Left ventricle myocardium superior (tissue), 1 donor: ENCODE measurements around the gene PAN3. TPM values are rescaled to one million over a fixed set of nuclear protein-coding genes. Genes with fewer than 3 reads are reported as not detected.
A peak's percentile ranks its signal among the peaks of the same experiment; 100 is the strongest.

ENCODE experiments used
- ATAC-seq: fragments of 200-7000 bp; cut with Tn5 transposase; one replicate; pipeline ENCODE4 v1.9.1; 2020; ENCODE audit warnings: mild to moderate bottlenecking, moderate library complexity
- DNase-seq: peaks from one replicate; pipeline ENCODE4 v3.0.0-alpha.2; 2020
- intact Hi-C: fragments of 100-400 bp; cut with micrococcal nuclease; formaldehyde crosslinking; loops from one replicate; pipeline ENCODE4 v1.11.0; 2022
- total RNA-seq: library from RNA; stranded (reverse); fragmentation: NEBNext Ultra II Directional; extraction: Animal tissue kit (Norgen Biotek cat#: 25700); gene quantifications from one replicate; pipeline ENCODE4 v1.2.1, GENCODE V29; 2021
- donor health status: DM: no; HTN: yes; CAD: no; lungs with severe emphysema.

PAN3 gene
- total RNA-seq, 1 donor from 2014 or later: 9.7 TPM

DNA sequence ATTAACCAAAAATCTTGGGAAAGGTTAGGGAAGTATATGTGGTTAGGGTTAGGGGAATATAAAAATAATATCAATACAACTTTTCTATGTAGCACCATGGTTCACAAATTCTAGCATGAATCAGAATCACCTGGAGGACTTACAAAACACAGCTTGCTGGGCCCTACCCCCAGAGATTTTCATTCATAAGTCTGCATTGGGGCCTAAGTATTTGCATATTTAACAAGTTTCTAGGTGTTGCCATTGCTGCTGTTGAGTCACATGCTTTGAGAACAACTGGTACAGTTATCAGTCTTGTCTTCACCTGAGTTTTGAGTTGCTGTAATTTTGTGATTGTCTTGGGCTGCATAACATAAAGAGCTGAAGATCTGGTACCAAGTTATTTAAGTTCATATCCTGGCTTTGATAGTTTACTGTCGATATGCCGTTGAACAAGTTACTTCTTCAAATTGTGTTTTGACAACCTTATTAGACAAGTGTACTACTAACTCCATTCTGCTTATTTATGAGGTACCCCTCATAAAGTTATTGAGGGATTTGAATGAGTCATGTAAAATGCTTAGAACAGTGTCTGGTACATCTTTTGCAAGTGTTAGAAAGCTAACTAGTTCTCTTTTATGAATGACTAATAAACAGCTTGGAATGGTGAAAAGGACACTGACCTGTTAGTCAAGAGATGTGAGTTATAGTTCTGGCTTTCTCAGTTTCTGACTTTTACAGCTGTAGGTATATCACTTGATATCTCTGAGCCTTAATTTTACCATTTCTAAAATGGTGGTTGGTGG, 132.9 kb downstream of the PAN3 start:
- DNase-seq: no peak
- intact Hi-C loops: no loop called here
- ATAC-seq: no peak

DNA sequence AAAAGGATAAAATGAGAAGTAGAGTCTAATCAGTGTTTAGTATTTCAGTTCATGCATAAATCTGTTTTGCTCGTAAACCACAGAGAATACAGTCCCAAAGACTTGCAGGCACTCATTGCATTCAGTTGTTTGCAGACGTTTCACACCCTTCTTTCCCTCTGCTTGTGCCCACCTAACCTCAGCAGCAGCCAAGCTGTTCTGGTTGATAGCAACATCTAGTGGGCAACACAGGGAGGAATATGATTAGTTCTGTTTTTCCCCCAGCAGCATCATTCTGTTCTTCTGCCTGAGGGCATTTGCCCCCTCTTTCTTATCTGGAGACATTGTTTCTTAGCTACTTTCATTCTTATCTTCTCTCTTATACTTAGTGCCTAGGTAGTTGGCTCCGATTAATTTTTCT, 135.6 kb downstream of the PAN3 start:
- ATAC-seq: no peak
- DNase-seq: no peak
- intact Hi-C loops: no loop called here

DNA sequence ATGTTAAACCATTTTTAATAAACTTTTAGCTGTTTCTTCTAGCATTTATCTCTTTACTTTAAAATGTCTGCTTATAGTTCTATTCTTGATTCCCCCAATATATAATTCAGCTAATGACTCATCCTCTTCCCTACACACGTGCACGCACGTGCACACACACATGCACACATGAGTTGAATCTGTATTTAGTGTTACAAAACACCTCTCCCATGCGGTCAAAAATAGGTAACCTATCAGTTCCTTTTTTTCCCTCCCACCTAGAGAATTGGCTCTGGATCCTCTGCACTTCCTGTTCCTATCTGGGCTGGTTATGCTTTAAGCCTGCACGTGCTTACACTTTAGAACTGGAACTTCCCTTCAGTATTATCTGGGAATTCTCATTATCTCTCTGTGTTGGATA, 144.1 kb downstream of the PAN3 start:
- no peak for DNase-seq
- intact Hi-C loops: no loop called here
- ATAC-seq: no peak

DNA sequence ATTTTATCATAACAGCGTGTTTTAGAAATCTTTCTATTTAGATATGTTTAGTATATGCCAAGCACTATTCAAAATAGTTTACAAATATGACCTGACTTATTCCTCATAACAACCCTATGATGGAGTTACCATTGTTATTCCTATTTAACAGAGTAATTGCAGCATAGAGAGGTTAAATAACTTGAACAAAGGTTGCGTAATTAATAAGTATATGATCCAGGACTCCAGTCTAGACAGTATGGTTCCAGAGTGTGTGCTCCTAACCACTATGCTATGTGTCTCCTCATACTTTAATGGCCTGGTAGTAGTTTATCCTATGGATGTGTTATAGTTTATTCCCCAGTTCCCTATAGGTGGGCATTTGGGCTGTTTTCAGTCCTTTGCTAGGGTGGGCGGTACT, 145.3 kb downstream of the PAN3 start:
- intact Hi-C loops: no loop called here
- ATAC-seq: no peak

DNA sequence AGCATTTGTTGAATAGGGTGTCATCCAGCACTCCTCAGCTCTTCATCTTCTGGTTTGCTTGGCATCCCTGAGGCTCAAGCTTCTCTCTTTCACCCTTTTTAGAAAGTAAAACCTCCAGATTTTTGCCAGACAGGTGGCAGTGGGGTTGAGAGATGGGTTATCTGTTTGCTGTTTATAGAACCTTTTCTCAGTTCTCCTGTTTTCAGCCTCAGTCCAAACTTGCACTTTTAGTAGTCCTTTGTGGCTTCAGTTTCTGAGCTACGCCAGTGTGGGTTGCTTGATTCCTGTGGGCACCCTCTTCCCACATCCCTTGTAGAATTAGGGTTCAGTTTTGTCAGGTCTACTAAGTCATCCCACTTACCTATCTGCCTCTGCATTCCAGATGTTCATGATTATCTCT, 147.9 kb downstream of the PAN3 start:
- intact Hi-C loops: no loop called here
- DNase-seq (no peak), ATAC-seq (no peak)

More for the DNA sequence above, 145.3 kb downstream of the PAN3 start:
- no peak for DNase-seq

DNA sequence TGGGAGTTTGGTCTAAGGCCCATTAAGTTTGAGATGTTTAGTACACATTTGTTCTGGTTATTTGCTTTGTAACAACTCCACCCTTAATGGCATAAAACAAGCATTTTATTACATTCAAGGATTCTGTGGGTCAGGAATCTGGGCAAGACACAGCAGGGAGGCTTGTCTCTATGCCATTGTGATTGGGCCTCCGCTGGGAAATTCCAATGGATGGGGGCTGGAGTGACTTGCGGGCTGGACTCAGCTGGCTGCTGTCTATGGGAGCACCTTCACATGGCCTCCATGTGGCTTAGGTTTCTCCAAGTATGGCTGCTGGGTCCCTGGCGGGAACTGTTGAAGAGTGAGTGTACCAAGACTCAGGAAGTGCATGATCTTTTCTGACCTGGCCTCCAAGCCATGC, 159.0 kb downstream of the PAN3 start:
- DNase-seq: no peak
- no peak for ATAC-seq
- intact Hi-C loops: no loop called here

DNA sequence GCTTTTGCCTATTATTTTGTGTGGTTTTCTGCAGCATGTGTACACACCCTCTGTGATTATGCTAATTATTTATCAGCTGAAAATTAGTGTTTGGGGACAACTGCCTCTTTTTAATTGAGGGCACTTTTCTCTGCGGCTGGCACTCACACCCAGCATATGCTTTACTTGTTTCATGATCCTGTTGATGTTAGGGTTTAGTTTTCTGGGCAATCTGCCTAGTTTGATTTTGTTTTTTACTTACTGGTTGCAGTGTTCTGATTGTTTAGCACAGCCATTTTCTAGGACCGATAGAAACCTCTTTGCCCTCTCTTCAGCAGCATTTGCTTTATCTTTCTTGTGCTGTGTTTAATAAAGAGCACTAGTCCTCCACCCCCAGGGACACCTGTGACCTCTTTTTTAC, 161.6 kb downstream of the PAN3 start:
- intact Hi-C loops: no loop called here
- ATAC-seq: no peak
- no peak for DNase-seq

DNA sequence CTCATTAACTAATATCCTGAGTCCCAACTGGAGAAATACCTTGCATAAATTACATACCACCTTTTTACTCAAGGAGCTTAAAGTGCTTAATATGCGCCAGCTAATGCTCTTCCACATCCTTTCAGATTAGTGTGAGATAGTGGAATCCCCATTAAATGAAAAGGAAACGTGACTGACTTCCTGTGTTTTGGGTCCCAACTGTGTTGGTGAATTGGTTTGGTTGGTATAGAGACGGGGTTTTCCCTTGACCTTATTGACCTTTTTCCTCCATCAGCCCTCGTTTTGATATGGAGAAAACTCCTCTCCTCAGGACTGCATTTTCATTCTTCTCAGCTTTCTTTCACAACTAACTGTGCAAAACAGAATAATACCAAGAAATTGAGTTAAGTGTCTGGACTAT, 163.5 kb downstream of the PAN3 start:
- intact Hi-C loops: no loop called here
- ATAC-seq (no peak), DNase-seq (no peak)

DNA sequence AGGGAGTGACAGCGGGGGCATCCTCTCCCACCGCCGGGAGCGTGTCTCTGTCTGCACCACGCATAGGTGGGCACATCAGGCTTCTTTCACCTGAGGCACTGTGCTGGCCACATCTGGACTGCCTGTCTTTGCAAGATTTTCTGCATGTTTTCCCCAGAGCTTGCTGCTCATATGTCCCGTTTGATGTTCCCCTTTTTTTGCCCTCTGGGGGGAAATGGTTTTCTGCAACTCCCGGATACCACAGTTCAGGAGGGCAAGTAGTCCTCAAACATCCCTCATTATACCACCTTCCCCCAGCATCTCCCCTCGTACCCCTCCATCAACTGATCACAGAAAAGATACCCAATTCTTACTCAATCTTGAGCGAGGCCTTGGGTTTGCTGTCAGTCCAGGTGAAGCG, 168.0 kb downstream of the PAN3 start:
- intact Hi-C loops: no loop called here
- no peak for DNase-seq
- ATAC-seq: no peak

DNA sequence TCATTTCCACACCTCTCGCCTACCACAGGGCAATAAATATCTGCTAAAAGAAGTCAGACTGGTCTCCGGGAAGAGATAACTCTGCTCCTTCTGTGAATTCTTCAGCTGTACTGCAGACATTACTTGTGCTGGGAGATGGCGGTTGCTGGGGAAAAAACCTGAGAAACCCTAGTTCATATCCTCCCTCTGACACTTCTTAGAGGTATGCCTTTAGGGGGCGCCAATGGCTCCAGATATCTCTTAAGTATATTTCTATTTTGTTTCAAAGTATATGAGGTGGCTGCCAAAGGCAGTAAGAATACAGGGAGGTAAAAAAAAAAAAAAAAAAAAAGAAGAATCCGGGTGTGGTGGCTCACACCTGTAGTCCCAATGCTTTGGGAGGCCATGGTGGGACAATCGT, 175.2 kb downstream of the PAN3 start:
- intact Hi-C loops: no loop called here
- DNase-seq (no peak), ATAC-seq (no peak)

DNA sequence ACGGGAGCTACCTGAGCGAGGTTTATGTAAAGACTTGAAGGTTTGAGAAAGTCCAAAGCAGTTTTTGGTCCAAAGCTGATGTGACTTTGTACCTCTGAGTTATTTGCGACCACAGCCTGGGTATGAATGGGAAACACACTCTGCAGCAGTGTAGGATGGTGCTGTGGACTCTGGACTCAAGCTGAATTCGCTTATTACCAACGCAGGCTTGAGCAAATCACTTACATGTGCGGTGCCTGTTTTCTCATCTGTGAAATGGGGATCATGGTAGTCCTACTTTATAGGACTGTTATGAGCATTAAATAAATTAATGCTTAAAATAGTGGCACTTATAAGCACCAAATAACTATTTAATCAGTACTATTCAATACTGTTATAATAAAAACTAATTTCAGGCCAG, 176.5 kb downstream of the PAN3 start:
- no peak for ATAC-seq
- intact Hi-C loops: no loop called here
- no peak for DNase-seq

DNA sequence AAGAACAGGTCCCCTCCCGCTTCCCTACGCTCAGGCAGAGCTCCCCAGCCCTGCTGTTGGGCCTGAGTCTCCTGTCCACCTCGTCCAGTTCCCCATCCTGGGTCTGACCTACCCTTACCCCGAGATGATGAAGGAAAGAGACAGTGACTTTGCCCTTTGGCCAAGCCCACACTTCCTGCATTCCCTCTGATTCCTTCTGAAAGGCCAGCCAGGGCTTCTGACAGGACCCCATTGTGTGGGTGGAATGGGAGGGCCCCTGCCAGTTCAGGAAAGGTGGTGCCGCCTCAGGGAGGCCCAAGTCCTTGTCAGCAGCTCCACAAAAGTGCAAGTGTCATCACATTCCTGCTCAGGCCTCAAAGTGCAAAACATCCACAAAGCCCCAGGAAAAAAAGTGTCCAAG, 177.8 kb downstream of the PAN3 start:
- ATAC-seq (peak; percentile 43), DNase-seq (no peak)
- intact Hi-C loops: no loop called here

DNA sequence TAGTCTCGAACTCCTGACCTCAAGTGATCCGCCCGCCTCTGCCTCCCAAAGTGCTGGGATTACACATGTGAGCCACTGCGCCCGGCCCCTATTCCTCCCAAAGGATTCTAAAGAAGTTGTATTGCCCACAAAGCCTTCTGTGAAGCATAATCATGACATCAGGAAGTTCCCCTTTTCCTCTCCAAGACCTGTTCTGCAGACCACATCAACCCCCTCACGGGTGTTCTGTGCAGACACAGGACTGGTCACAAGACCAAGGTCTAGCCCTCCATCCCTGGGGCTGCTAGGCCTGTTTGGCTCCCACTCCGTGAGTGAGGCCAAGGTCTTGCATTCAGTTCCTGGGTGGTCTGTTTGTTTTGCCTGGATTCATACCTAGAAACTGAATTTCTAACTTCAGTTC, 178.5 kb downstream of the PAN3 start:
- no peak for DNase-seq
- intact Hi-C loops: no loop called here
- ATAC-seq: no peak

DNA sequence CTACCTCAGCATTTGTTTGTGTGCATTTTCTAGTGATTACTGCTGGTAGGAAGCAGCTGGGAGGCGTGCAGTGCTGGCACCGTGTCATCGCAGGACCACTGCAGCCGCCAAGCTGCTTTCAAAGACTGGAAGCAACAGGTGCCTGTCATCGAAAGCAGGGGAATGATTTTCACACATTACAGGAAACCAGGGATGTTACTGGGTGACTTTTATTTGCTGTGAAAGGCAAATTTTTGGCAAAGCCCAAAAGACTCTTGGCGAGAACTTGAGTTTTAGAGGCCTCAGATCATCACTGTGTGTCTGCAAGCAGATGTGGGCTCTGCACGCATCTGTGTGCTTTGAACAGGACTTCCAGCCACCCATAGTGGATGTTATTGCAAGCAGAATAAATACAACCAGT, 180.2 kb downstream of the PAN3 start:
- ATAC-seq (peak; percentile 20), DNase-seq (no peak)
- intact Hi-C loops: no loop called here

DNA sequence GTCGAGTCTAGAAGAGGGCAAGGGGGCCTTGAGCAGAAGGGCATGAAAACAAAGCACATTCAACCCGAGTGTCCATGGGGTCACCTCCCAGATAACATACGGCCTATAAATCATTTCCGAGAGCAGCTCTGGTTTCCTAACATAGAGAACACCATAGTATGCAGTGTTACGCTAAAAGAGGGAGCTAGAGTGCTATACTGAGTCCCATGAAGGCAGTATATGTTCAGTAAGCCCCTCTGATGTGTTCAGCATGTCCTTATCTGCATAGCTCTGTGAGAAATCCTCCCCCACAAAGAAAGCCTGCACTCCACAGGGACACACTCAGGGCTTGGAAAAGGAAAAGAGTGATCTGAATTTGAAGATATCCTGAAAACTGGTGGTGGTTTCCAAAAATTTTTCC, 181.2 kb downstream of the PAN3 start:
- intact Hi-C loops: no loop called here
- no peak for DNase-seq
- ATAC-seq: no peak

DNA sequence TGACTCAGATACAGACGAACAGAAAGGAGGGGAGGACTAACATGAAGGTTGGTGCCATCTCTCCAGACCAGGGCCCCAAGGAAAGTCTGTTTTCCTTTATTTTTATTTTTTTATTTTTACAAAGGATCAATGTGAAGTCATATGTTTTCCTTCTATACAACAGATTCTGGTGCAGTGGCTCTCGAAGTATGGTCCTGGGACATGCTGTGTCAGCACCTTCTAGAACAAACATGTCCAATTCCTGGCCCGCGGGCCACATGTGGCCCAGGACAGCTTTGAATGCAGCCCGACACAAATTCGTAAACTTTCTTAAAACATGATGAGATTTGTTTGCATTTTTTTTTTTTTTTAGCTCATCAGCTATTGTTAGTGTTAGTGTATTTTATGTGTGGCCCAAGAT, 181.9 kb downstream of the PAN3 start:
- no peak for ATAC-seq
- no peak for DNase-seq
- intact Hi-C loops: no loop called here

DNA sequence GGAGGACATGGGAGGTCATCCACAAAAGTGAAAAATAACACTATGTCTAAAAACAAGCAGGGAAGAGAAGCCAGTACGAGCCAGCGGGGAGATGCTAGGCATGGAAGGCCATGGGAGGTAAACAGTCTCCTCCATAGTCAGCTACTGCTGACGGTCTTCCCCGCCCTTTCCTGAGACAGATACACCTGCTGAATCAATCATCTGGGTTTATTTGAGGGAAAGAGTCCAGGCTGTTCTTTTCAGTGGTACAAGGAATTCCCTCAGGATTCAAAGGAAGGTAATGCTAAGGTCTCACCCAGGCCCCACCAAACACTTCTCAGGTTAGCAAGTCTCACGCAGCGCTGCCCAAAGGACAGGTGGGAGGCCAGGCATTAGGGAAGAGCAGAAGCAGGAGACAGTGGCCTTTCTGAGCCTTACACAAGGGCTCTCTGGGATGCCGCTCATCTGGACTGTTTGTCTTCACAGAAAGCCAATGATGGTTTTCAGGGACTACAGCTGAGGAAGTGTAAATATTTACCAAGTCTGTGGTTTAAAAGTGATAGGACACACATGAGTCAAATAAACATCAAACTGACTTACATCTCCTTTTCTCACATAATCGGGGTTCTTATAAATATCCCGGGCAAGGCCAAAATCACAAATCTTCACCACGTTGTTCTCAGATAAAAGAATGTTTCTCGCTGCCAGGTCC, 182.7 kb downstream of the PAN3 start:
- ATAC-seq: no peak
- intact Hi-C loops: no loop called here
- DNase-seq: no peak

DNA sequence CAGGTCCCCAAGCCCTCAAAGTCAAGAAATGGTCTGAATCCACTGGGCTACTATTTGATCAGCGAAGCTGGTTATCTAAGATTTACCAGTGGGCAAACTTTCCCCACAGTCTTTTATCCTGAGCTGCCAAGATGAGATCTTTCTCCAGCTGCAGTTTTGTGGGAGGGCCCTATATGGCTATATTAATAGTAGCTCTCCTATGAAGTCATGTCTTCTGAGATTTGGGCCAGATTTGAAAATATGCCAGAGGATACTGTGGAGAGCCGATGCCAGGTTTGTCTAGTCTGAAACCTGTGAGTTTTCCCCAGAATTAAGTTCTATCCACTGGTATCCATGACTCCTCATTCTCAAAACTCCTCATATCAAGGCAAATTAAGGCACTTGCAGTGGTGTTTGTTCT, 183.4 kb downstream of the PAN3 start:
- intact Hi-C loops: no loop called here
- ATAC-seq (no peak), DNase-seq (no peak)

DNA sequence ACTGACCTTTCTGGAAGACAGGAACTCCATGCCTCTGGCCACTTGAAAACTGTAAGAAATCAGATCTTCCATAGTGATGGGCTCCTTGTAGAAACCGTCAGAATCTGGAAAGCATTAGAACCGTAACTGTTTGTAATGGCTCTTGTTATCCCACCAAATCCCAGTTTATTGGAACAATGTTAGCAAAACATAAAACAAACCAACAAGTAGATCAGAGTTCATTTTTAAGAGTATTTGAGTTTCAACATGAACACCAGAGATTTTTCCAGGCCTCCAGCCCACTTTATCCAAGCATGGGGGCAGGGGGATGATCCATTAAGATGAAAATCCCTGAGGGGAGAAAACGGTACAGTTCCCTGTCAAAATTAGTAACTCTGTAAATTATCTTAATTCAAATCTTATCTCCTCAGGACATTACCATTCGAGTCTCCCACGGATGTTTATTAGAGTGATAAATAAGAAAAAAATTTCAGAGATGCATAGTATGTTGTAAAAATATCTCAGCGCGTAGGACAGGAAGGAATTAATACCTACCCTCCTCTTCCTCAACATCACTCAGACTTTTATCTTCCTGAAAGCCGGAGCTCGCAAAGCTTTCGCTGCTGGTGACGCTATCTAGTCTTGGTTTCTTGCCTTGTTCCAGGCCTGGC, 184.0 kb downstream of the PAN3 start:
- intact Hi-C loops: no loop called here
- no peak for ATAC-seq
- no peak for DNase-seq

DNA sequence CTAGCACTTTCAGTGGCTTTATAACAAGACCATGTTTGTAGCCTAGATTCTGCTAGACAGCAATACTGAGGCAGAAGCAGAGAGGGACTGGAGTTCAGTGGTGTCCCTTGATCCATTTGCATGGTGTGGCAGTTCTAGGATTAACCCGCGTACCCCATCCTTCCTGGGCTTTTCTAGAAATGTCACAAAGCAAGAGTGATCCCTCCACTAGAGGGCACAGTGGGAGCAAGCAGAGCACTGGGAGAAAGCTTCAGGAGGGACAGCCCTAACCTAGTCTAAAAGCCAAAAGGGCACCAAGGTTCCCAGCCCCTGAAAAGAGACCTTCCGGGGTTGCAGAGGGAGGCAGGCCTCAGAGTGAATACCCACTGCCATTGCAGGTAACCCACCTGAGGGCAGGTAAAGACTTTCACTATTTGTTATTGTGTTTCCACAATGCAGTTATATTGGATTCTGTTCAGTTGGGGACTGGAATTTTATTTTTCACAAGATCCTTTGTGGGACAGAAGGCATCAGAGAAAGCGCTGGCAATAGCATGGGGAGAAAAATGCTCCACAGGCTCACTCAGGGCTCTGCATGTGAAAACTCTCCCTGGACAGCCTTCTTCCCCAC, 185.9 kb downstream of the PAN3 start:
- DNase-seq (no peak), ATAC-seq (peak; percentile 86)
- intact Hi-C loops: loop anchor here (1.0 kb wide), 1 partner anchor 313 kb away; no protein-coding TSS in a partner anchor
